PC-9 (cell line): ENCODE data around the gene HDAC10.

Source experiments
- EZH2 ChIP-seq: fragments of 200-600 bp; sonication (generic); IDR thresholded peaks from 2 replicates; pipeline ENCODE4 v1.8.0; 2017; ENCODE audit warnings: antibody characterized with exemption, low read depth
- TF ChIP-seq, protein P1 (sequence below): fragments of 200-600 bp; sonication (generic); conservative IDR thresholded peaks from 2 replicates; pipeline ENCODE4 v1.6.1; 2017; ENCODE audit warnings: mixed run types, antibody characterized with exemption, mild to moderate bottlenecking, moderate library complexity

DNA sequence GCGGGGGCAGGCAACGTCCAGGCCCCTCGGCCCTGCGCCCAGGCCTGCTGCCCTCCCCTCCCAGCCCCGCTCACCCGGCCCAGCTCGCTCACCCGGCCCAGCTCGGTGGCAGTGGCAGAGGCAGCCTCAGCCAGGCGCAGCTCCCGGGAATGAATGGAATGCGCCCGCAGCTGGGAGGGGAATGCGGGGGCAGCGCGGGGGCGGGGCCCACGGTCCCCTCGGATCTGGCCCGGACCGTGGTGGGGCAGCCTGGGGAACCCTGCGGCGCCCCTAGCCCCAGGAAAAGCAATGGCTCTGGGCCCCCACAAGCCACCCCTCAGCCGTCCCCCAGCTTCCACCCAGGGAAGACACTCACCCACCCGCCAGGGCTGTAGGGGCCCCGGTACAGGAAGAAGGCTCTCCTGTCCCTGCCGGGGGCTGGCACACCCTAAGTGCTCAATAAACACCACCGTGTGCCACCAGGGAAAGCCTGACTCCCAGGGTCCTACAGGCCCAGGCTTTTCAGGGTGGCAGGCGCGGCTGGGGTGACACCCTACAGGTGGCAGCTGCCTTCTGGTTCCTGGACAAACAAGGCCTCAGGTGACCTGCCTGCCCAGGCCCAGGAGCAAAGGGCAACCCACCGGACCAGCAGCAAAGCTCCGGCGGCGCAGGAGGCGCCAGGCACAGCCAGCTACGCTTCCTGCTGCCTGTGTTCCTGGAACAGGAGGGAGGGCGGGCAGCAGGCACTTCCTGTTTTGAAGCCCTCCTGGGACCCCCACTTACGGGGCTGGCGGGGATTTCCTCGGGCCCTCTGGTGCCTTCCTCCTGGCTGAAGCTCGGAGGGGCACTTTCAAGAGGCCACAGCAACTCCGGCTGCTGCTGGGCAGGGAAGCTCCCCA lies 42.6 kb upstream of the HDAC10 start:
- no peak for TF ChIP-seq EZH2
- TF ChIP-seq, protein P1, sequence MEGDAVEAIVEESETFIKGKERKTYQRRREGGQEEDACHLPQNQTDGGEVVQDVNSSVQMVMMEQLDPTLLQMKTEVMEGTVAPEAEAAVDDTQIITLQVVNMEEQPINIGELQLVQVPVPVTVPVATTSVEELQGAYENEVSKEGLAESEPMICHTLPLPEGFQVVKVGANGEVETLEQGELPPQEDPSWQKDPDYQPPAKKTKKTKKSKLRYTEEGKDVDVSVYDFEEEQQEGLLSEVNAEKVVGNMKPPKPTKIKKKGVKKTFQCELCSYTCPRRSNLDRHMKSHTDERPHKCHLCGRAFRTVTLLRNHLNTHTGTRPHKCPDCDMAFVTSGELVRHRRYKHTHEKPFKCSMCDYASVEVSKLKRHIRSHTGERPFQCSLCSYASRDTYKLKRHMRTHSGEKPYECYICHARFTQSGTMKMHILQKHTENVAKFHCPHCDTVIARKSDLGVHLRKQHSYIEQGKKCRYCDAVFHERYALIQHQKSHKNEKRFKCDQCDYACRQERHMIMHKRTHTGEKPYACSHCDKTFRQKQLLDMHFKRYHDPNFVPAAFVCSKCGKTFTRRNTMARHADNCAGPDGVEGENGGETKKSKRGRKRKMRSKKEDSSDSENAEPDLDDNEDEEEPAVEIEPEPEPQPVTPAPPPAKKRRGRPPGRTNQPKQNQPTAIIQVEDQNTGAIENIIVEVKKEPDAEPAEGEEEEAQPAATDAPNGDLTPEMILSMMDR = peak; percentile 30; the same call in 1 of the 2 replicates
